Measurements from ENCODE around the gene OR10A6.

OR10A6 gene

GRCh38 chr11:7931168-7931567 is at the start of gene OR10A6:
Gene OR10A6 (minus strand): TSS chr11:7931268. CDS start chr11:7928662, 2,606 bp downstream.
- DNase-seq, result no peak

- DNase-seq, result no peak
Observed at GRCh38 chr11:7977232-7977917, 46.3 kb upstream of the OR10A6 start.

GRCh38 chr11:7974668-7975067 is 43.6 kb upstream of the OR10A6 start:
- DNase-seq, result no peak

GRCh38 chr11:7973011-7973410 is 41.9 kb upstream of the OR10A6 start:
- no peak for DNase-seq

GRCh38 chr11:7971846-7972245 is 40.8 kb upstream of the OR10A6 start:
- no peak for DNase-seq

- no peak for DNase-seq
Observed at GRCh38 chr11:7969756-7970646, 38.9 kb upstream of the OR10A6 start.

GRCh38 chr11:7968686-7969085 is 37.6 kb upstream of the OR10A6 start:
- DNase-seq, result no peak

- DNase-seq, result no peak
Observed at GRCh38 chr11:7967826-7968225, 36.8 kb upstream of the OR10A6 start.

GRCh38 chr11:7967097-7967496 is 36.0 kb upstream of the OR10A6 start:
- DNase-seq, result no peak

GRCh38 chr11:7965386-7965785 is 34.3 kb upstream of the OR10A6 start, which contains the start of gene NLRP10:
Gene NLRP10 (minus strand): TSS chr11:7965447. CDS start chr11:7963495, 1,952 bp downstream.
- DNase-seq, result no peak

- no peak for DNase-seq
Observed at GRCh38 chr11:7964873-7965272, 33.8 kb upstream of the OR10A6 start.

GRCh38 chr11:7964261-7964660 is 33.2 kb upstream of the OR10A6 start:
- no peak for DNase-seq

GRCh38 chr11:7955191-7955590 is 24.1 kb upstream of the OR10A6 start:
- no peak for DNase-seq

GRCh38 chr11:7949934-7950333 is 18.9 kb upstream of the OR10A6 start:
- DNase-seq, result no peak

GRCh38 chr11:7944123-7944522 is 13.1 kb upstream of the OR10A6 start:
- DNase-seq, result no peak

GRCh38 chr11:7941608-7942007 is 10.5 kb upstream of the OR10A6 start, which contains the start of gene OR10A3:
Gene OR10A3 (minus strand): TSS chr11:7941708. CDS start chr11:7939520, 2,188 bp downstream.
- no peak for DNase-seq

- DNase-seq, result no peak
Observed at GRCh38 chr11:7941146-7941545, 10.1 kb upstream of the OR10A6 start.

- no peak for DNase-seq
Observed at GRCh38 chr11:7936615-7937014, 5.5 kb upstream of the OR10A6 start.

GRCh38 chr11:7927635-7928034 is 3.4 kb downstream of the OR10A6 start:
- DNase-seq, result no peak

- DNase-seq, result no peak
Observed at GRCh38 chr11:7924536-7924935, 6.5 kb downstream of the OR10A6 start.

- DNase-seq, result no peak
Observed at GRCh38 chr11:7918141-7918540, 12.9 kb downstream of the OR10A6 start.

GRCh38 chr11:7911011-7911410 is 20.1 kb downstream of the OR10A6 start:
- DNase-seq, result no peak

- DNase-seq, result no peak
Observed at GRCh38 chr11:7910286-7910788, 20.7 kb downstream of the OR10A6 start.
